ENCODE measurements around the gene MLH1.

Gene MLH1

DNA sequence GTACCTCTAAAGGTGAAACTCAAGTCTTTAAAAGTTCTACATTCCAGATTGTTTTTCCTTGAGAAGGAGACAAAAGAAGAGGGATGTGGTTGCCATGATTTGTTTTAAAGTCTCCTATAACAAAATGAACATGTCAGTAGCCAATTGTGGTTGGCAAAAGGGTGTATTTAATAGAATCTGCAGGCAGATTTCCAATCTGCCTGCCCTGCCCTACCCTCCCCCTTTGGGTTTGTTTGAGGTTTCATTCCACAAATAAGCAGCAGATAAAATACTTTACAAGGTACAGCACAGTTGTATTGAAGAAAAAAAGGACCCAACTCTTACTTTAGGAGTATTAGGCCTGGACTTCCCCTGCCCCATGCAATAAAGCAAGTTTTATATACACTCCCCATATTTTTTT is 59.5 kb downstream of the MLH1 start:
- no peaks in the 10 kb centered on the region for H3K9me2 ChIP-seq (replicated peaks; ENCODE audit: insufficient read depth, low read length)
- no peak overlapping the region for H3K27ac ChIP-seq (ENCODE audit: low read length)
- DNase-seq = no peak
- no peaks in the 10 kb centered on the region for H3F3A ChIP-seq (ENCODE audit: insufficient read depth, low read length)
- H3K36me3 ChIP-seq (replicated peaks; ENCODE audit: insufficient read depth, low read length) = no peaks in the 10 kb centered on the region; the same call in 1 of the 2 replicates
- H3K9me3 ChIP-seq (replicated peaks; ENCODE audit: insufficient read depth, low read length) = no peaks in the 10 kb centered on the region
- no peak overlapping the region for H3K9ac ChIP-seq (ENCODE audit: low read length)
- no peak overlapping the region for H2AFZ ChIP-seq (ENCODE audit: low read length)
- peaks cover 8% of the 10 kb centered on the region; the same call in 1 of the 2 replicates for H3K4me1 ChIP-seq (ENCODE audit: low read length)
- H4K20me1 ChIP-seq (ENCODE audit: insufficient read depth, low read length) = no peaks in the 10 kb centered on the region
- no peak overlapping the region for H3K4me2 ChIP-seq (ENCODE audit: low read depth, low read length)
- H3K4me3 ChIP-seq (ENCODE audit: low read length) = no peak overlapping the region
- no peak for TF ChIP-seq EZH2 (optimal IDR thresholded peaks at IDR 0.05; ENCODE audit: low read depth, low read length)
- TF ChIP-seq EZH2phosphoT487 (IDR thresholded peaks at IDR 0.05; ENCODE audit: low read length) = no peak
- TF ChIP-seq, protein P1, sequence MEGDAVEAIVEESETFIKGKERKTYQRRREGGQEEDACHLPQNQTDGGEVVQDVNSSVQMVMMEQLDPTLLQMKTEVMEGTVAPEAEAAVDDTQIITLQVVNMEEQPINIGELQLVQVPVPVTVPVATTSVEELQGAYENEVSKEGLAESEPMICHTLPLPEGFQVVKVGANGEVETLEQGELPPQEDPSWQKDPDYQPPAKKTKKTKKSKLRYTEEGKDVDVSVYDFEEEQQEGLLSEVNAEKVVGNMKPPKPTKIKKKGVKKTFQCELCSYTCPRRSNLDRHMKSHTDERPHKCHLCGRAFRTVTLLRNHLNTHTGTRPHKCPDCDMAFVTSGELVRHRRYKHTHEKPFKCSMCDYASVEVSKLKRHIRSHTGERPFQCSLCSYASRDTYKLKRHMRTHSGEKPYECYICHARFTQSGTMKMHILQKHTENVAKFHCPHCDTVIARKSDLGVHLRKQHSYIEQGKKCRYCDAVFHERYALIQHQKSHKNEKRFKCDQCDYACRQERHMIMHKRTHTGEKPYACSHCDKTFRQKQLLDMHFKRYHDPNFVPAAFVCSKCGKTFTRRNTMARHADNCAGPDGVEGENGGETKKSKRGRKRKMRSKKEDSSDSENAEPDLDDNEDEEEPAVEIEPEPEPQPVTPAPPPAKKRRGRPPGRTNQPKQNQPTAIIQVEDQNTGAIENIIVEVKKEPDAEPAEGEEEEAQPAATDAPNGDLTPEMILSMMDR (IDR thresholded peaks at IDR 0.05; ENCODE audit: low read length) = no peak
- H3K79me2 ChIP-seq (ENCODE audit: low read length) = no peaks in the 10 kb centered on the region
- no peaks in the 10 kb centered on the region for H3K27me3 ChIP-seq (replicated peaks; ENCODE audit: insufficient read depth, low read length)

DNA sequence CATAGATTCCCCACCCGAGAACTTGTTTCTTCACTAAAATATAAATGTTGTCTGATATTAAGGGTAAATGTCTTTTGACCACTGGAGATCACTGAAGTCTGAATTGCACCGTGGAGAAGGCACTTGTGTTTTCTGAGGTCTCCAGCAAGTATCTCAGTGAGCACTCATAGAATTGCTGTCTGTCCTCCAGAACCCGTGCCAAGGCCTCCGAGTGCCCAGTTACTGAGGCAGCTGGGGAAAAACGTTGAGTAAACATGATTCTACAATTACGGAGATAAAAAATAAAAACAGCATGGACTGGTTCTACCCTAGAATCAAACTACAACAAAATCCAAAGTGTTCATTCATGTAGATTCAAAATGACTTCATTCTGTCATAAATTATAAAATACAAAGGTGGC is 60.0 kb downstream of the MLH1 start:
- Histone ChIP-seq H4K20me1 (ENCODE audit: insufficient read depth, low read length) (no peaks in the 10 kb centered on the region), H3K9me2 (replicated peaks; ENCODE audit: insufficient read depth, low read length) (no peaks in the 10 kb centered on the region), H3K27me3 (replicated peaks; ENCODE audit: insufficient read depth, low read length) (no peaks in the 10 kb centered on the region), H3K27ac (ENCODE audit: low read length) (no peak overlapping the region), H3K4me1 (ENCODE audit: low read length) (peaks cover 8% of the 10 kb centered on the region; the same call in 1 of the 2 replicates), H3K4me2 (ENCODE audit: low read depth, low read length) (no peak overlapping the region), H3K9me3 (replicated peaks; ENCODE audit: insufficient read depth, low read length) (no peaks in the 10 kb centered on the region), H3F3A (ENCODE audit: insufficient read depth, low read length) (no peaks in the 10 kb centered on the region), H2AFZ (ENCODE audit: low read length) (no peak overlapping the region), H3K79me2 (ENCODE audit: low read length) (no peaks in the 10 kb centered on the region), H3K4me3 (ENCODE audit: low read length) (no peak overlapping the region), H3K9ac (ENCODE audit: low read length) (no peak overlapping the region), H3K36me3 (replicated peaks; ENCODE audit: insufficient read depth, low read length) (no peaks in the 10 kb centered on the region; the same call in 1 of the 2 replicates)
- TF ChIP-seq EZH2 (optimal IDR thresholded peaks at IDR 0.05; ENCODE audit: low read depth, low read length) (no peak), EZH2phosphoT487 (IDR thresholded peaks at IDR 0.05; ENCODE audit: low read length) (no peak)
- TF ChIP-seq, protein P1 (IDR thresholded peaks at IDR 0.05; ENCODE audit: low read length) = no peak
- no peak for DNase-seq

DNA sequence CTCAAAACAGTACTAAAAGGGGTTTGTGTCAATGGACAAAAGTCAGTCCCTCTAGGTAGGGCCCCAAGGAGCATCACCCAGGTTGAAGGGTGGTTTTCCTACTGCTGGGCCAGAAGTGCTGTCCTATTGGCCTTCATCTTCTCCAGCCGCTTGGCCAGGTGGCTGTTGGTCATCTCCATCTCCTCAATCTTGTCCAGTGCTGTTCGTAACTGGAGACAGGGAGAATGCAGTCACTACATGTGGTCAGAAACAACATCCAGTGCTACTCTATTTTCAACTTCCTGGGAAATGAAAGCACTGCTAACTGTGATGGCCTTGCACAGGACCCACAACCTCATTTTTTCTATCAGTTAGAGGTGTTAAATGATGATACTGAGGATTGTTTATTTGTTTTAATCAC is 60.4 kb downstream of the MLH1 start:
- Histone ChIP-seq H4K20me1 (ENCODE audit: insufficient read depth, low read length) (no peaks in the 10 kb centered on the region), H3K9ac (ENCODE audit: low read length) (no peak overlapping the region), H3F3A (ENCODE audit: insufficient read depth, low read length) (no peaks in the 10 kb centered on the region), H3K4me2 (ENCODE audit: low read depth, low read length) (peak overlapping the region; percentile 1; the same call in 1 of the 2 replicates), H3K36me3 (replicated peaks; ENCODE audit: insufficient read depth, low read length) (no peaks in the 10 kb centered on the region; the same call in 1 of the 2 replicates), H3K79me2 (ENCODE audit: low read length) (no peaks in the 10 kb centered on the region), H3K4me3 (ENCODE audit: low read length) (no peak overlapping the region), H3K27me3 (replicated peaks; ENCODE audit: insufficient read depth, low read length) (no peaks in the 10 kb centered on the region), H3K9me3 (replicated peaks; ENCODE audit: insufficient read depth, low read length) (no peaks in the 10 kb centered on the region), H3K9me2 (replicated peaks; ENCODE audit: insufficient read depth, low read length) (no peaks in the 10 kb centered on the region), H3K27ac (ENCODE audit: low read length) (no peak overlapping the region; the same call in 1 of the 2 replicates), H3K4me1 (ENCODE audit: low read length) (peaks cover 8% of the 10 kb centered on the region; the same call in 1 of the 2 replicates), H2AFZ (ENCODE audit: low read length) (no peak overlapping the region)
- TF ChIP-seq EZH2phosphoT487 (IDR thresholded peaks at IDR 0.05; ENCODE audit: low read length) (no peak), EZH2 (optimal IDR thresholded peaks at IDR 0.05; ENCODE audit: low read depth, low read length) (no peak)
- TF ChIP-seq, protein P1 (IDR thresholded peaks at IDR 0.05; ENCODE audit: low read length) = no peak
- DNase-seq = no peak
